ENCODE results near the gene PTPRJ.
"Not testable (repeated sequence)": the region's sequence is repeated elsewhere in the genome, so short reads cannot be mapped to it uniquely, and the experiment has no call there.

Gene PTPRJ

DNA sequence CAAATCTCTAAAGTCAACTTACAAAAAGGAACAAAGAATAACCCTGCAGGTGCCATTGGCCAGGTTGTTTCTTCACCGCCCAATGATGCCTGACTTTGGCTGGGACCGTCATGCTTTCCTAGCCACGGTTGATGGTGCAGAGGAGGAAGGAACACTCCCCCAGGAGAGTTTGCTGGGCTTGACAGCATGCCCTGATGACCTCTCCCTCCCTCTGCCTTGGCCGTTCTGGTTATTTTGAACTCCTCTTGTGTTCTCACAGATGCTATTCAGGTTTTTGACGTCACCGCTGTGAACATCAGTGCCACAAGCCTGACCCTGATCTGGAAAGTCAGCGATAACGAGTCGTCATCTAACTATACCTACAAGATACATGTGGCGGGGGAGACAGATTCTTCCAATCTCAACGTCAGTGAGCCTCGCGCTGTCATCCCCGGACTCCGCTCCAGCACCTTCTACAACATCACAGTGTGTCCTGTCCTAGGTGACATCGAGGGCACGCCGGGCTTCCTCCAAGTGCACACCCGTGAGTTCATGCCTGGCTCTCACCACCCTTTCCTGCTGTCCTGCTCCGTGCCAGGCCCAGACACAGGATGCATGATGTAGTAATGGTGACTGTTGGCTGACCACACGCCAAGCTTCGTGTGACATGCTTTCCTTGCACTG, 147.3 kb downstream of the PTPRJ start:
- no peak for DNase-seq

DNA sequence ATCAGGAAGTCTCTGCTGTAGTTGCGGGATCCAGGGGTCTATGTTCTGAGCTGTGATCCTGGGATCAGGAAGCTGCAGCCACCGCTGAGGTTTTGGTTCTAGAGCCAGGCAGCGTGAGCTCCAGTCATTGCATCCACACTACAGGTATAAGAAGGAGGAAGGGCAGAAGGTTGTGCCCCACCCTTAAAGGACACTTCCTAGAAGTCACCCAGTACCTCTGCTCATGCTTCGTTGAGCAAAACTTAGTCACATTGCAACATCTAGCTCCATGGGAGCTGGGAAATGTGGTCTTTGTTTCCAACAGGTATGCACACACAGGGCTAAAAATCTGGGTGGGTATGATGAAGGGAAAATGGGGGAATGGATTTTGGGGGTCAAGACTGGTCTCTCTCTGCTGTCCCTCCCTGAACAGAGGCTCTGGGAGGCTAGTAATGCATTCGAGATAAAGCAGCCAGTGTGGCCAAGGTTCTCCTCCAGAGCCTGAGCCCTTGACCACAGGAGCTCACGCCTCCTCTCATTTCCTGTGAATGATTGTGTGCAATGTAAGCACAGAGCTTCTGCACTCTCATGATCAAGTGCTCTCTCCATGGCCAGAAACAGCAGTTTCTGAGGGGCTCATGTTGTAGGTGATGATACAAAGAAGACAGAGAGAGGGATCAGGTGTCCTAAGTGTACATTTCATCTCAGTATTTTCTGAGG, 149.5 kb downstream of the PTPRJ start:
- DNase-seq, result no peak

DNA sequence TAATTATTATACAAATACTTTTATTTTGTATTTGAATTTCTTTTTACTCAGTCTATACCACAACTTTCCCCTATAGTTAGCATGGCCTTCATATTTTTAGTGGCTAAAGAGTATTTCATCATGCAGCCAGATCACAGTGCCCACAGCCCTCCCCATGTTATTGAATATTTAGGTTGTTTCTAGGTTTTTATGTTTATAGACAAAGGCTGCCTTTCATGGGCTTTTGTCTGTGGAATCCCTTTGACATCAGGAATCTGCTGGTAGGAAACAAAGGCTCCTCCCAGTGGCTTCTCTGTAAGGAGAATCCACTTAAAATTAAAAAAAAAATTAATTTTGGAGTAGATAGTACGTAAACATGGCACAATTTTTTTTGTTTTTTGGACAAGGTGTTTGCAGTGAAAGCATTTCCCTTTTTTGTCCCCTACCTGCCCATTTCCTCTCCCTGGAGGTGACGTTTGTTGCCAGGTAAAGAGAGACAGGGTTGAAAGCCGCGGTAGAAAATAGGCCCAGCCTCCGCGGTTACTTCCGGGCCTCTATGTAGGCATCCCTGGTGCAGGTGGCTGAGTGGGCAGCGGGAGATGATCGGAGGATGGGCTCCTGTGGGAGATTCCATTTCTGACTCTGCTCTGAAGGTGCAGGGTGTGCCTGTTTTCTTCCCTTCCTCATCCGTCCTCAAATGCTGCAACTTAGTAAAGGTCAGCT, 154.0 kb downstream of the PTPRJ start:
- DNase-seq, result no peak

DNA sequence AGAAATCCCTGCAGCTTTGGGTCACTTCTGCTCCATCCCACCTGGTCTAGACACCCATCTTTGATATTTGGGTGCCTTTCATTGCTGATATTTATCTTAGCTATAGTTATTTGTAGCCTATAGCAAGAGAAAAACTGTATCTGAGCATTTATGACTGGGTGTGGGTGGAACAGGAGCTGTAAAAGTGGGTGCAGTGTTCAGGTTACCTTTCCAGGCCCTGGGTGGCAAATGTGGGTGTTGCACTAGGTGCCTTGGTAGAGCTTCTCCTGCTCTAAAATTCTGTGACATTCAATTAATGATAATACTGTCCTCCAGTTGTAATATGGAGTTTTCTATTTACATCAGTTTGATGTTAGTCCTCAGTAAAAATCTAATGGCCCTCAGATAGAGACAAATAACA, 157.9 kb downstream of the PTPRJ start:
- no peak for DNase-seq

DNA sequence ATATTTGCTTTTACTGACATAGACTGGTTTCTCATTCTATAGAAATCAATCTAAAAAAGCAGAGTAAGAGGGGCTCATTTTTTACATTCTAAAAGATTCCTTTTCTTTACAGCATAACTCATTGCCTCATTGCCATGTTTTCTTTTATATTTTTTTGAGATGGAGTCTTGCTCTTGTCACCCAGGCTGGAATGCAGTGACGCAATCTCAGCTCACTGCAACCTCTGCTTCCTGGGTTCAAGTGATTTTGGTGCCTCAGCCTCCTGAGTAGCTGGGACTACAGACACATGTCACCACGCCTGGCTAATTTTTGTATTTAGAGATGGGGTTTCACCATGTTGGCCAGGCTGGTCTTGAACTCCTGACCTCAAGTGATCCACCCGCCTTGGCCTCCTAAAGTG, 159.5 kb downstream of the PTPRJ start:
- DNase-seq, result not testable (repeated sequence)

DNA sequence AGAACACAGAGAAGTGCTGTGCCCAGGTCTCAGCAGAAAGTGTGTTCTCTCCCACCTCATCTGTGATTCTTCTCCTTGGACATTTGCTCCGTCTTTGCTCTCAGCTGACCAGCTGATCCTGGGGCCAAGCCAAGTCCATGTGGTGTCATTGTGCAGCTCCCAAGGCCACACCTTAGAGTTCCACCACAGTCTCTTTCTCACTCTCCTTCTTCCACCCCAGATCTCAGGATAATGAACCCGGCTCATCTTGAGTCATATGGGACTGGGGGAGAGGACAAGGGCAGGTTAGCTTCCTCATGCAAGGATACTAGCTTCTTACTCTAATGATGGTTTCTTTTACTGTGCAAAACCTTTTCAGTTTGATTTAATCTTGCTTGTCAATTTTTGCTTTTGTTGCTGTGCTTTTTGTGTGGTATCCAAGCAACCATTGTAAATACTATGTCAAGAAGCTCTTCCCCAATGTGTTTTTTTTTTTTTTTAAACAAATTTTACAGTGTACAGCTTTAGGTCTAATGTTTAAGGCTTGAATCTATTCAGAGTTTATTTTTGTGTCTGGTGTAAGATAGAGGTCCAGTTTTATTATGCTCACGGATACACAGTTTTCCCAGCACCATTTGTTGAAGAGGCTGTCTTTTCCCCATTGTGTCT, 161.2 kb downstream of the PTPRJ start:
- no peak for DNase-seq

DNA sequence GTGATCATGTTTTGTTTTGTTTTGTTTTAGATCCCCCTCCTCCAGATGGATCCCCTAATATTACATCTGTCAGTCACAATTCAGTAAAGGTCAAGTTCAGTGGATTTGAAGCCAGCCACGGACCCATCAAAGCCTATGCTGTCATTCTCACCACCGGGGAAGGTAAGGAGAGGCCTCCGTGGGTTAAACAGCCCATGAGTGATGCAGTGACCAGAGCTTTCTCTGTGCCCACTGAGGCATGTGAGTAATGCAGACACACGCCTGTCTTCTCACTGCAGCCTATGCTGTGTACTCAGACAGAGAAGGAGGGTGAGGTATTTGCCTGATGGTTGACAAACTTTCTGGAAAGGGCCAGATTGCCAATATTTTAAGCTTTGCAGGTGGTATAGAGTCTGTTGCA, 162.5 kb downstream of the PTPRJ start:
- no peak for DNase-seq

DNA sequence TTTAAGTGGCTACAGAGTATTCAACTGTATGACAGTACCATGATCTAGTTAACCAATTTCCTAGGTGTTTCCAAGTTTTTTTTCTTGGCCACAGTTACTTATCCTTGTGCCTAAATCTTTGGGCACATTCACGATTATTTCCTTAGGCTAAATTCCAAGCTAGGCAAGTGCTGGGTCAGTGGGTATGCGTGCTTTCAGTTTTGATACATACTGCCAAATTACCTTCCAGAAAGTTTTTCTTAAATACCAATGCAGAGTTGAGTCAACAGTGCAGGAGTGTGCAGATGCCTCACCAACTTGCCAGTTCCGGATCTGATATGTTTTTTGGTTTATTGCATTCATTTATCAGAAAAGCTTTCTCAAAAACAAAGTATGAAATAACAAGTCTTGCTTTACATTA, 168.4 kb downstream of the PTPRJ start:
- DNase-seq, result no peak

DNA sequence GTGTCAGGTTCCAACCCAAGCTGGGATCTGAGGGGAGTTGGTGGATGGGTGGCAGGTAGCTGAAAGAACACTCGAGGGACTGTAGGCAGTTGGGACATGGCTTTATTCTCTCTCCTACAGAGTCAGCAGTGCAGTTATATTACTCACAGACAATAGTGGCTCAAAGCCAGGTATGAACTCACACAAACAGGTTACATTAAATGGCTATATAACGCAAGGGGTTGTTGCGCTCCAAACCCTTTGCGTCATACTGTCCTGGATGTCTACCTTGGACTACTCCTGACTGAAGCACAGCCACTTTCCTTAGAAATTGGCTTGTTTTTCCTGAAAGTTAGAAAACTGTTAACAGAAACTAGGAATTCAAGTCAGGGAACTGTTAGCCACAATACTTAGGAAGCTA, 169.9 kb downstream of the PTPRJ start:
- DNase-seq, result no peak

DNA sequence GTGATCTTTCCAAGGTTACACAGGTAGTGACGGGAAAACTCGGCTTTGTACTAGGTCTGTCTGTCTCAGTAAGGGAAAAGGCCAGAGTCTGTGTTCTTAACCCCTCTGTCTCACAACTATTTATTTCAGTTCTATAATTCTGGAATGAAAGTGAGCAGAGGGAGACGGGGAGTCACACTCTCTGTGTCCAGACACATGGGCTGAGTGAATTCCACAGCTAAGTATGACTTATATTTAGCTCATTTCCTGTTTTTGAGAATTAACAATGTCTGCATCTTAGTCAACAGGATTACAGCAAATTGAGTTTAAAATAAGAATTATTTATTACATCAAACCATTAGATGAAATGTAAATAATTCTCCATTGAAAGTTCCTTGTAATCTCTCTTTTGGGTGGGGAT, 173.8 kb downstream of the PTPRJ start:
- no peak for DNase-seq

DNA sequence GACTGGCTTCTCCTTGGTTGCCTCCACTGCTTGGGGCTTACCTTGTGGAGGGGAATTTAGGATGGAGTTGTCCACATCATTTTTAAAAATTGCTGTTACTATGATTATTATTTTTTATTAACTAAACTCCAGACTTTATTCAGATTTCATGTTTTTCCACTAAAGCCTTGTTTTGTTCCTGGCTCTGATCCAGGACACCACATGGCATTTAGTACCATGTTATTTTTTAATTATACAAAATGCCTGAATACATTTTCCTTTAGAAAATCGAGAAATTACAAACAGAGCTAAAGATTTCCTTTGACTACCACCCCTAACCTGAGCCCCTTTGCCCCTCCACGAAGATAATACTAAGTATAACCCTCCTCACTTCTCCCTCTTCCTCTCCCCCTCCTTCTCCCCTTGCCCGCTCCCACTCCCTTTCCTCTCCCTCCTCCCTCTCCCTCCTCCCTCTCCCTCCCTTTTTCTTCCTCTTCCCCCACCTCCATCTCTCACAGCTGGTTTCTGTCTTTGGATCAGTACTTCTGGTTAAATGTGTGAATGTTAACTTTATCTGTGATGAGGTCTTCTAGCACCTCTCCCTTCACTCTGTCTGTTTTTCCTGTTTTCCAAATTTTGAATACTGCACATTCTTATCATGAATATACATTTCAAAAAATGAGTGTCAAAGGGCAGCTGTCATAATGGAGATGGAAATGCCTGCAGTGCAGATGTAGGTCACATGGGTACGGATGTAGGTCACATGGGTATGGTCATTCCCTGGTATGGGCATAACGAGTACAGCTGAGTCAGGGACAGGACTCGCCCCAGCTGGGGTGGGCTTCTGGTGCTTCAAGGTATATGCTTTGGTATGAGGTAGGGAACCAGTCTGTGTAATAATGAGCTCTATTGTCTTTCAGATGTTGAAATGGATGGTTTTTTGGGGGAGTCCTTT, 181.9 kb downstream of the PTPRJ start:
- no peak for DNase-seq

DNA sequence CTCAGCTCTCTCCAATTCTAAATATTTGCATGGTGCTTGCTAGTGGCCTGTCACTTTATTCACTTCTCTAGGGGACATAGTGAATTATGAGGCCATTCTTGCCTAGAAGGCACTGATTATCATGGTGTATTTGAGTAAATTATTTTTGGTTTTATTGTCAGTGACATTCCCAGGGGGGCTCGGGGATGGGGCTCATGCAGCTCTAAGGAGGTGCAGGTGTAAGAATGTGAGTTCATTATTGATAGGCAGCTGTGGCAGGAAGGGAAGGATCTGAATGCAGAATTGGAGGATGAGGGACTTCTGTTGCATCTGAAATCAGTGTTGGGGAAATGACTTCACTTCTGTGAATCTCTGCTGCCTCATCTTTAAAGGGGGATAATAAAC, 182.5 kb downstream of the PTPRJ start:
- no peak for DNase-seq

DNA sequence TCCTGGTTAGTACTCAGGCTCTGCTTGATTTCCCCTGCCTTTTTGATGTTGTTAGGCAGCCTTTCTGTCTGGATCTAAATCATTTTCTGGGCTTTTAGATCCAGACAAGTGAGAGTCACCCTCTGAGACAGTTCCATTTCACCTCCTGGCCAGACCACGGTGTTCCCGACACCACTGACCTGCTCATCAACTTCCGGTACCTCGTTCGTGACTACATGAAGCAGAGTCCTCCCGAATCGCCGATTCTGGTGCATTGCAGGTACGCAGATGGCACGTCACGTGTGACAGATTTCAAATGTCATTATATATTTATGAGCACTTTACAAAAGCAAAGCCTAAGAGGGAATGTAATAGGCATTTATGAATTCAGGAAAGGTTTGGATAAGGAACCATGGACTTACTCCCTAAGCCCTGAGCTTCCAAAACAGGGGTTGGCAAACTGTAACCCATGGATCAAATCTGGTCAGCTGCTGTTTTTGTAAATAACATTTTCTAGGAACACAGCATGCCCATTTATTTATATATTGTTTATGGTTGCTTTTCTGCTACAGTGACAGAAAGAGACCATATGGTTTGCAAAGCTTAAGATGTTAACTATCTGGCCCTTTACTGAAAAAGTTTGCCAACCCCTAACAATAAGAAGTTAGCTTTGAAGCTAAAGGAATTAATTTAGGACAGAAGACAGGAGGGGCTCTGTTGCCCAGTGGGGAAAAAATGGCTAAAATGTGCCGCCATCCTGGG, 183.2 kb downstream of the PTPRJ start:
- no peak for DNase-seq

DNA sequence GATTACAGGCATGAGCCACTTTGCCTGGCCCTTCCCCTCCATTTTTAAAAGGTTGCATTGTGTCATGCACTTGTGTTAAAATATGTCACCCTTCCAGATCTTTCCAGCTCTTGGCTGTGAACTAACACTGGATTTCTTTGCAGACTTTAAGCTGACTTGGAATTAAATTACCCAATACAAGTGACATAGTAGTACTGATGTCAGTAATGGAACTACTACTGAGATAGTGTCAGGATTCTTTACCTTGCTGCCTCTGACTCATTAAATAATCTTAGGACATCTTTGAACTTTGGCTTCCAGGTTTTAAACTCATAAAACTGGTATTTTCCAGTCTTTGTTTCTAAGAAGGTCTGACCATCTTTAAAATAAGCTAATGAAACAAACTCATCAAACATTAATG, 184.5 kb downstream of the PTPRJ start:
- no peak for DNase-seq

DNA sequence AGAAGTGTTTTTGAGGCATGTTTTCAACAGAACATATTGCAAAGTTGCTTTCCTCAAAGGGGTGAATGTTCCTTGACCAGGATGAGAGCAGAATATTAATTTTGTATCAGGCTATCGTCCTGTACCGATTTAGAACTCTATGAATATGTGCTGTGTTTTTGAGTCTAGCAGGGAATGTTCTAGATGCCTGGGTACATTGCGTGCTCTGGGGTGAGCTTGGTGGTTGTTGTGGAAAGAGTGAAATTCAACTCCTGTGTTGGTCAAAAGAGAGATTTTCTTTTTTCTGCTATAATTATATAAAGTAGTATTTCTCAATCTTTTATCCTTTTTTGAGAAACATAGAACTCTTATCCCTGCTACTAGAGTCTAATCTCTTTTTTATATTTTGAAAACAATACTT, 185.1 kb downstream of the PTPRJ start:
- no peak for DNase-seq

DNA sequence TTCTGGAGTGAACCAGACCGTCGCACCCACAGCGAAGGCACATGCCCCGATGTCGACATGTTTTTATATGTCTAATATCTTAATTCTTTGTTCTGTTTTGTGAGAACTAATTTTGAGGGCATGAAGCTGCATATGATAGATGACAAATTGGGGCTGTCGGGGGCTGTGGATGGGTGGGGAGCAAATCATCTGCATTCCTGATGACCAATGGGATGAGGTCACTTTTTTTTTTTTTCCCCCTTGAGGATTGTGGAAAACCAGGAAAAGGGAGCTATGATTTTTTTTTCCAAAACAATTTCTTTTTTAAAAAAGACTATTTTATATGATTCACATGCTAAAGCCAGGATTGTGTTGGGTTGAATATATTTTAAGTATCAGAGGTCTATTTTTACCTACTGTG, 187.0 kb downstream of the PTPRJ start:
- DNase-seq, result no peak

DNA sequence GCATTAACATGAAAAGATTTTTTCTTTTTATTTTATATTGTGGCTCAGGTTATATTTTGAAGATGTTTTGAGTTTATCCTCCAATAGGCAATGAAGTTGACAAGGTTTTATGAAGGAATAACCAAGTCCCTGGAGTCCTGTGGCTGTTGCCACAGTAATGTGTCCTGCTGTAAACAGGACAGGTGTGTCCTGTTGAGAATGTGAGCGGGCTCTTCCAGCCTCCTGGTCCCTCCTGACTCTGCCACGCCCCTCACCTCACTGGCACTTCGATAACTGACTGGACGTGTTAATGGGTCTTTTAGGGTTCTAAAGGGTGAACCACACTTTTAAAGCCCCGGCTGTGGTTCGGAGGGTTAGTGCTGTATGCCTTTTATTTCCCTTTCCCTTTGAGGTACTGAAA, 188.5 kb downstream of the PTPRJ start:
- no peak for DNase-seq

DNA sequence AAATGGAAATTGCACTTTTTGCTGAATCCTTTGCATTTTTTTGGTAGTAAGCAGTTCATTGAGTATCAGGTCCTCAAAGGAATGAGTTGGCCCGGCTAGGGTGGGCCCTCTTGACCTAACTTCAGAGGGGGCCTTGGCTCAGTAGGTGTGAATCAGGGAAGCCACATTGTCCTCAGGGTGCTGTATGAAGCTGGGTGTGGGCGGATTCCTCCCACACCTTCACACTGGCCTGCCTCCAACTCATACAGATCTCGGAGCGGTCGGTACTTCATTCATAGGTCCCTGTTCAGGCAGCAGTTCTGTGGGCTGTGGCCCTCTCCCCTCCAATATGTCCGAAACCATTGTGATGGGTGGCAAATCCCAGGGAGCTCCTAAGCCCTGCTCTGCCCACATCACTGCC, 188.9 kb downstream of the PTPRJ start:
- no peak for DNase-seq

DNA sequence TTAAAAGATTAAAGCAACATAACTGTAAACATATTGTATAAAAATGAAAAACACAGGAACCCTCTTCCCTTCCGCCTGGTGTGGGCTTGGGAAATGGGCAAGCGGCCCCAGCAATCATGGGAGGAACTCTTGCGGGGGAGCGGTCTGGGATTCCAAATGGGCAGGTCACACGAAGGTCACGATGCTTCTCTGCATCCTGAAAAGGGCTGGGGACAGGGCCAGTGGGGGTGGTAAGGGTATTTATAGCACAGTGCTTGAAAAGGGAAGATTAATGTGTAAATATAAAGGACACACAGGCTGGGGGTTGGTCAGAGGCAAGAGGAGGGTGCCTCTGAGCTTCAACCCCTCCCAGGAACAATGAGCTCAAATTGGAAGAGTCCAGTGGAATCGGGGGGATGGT, 189.4 kb downstream of the PTPRJ start:
- DNase-seq, result no peak

DNA sequence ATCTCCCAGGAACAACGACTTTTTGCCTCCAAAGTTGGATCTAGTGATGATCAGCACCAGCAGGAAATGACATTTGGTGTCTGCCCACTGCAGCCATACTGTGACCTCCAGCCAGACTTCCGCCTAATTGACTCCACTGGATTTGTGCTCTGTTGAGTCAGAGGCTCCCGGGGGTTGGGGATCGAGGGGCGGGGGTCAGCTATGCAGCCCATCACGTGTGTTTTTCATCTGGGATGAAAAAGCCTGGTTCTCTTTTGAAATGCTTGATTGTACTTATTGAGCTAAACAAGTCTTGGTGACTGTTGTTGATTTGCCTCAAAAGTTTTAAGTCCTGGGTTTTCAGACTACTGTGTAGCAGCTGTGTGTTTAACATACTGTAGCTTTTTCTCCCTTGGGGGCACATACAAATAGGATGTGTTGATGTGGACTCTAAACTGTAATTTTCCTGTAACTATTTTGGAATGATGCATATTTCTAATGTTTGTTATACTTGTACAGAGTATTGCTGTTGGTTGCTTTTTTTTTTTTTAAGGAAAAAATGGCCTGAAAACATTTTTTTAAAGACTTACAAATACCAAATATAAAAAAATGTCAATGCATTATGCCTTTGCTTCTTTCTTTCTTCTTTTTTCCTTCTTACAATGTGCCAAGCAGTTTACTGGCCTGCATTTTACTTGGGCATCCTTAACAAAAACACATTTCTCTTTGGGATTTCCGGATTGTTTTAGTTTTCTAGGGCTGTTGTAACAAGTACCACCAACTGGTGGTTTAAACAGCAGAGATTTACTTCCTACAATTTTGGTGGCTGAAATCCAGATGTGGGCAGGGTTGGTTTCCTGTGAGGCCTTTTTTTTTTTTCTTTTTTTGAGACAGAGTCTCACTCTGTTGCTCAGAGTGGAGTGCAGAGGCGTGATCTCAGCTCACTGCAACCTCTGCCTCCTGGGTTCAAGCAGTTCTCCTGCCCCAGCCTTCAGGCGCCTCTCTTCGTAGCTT, 190.2 kb downstream of the PTPRJ start:
- no peak for DNase-seq

Data from NCI-H1694 treated with DMSO at 0.1 percent for 48 hours (cell line).